GM12878 (cell line): ENCODE data around the gene ZNF296. TPM values are rescaled to one million over a fixed set of nuclear protein-coding genes. Genes with fewer than 3 reads are reported as not detected.
A peak's percentile ranks its signal among the peaks of the same experiment; 100 is the strongest.
"Not testable (repeated sequence)": the region's sequence is repeated elsewhere in the genome, so short reads cannot be mapped to it uniquely, and the experiment has no call there.

Experiments used
- ATAC-seq: fragments of 200-7000 bp; cut with Tn5 transposase; 3 replicates; pipeline ENCODE4 v1.9.1; 2020; ENCODE audit warnings: mild to moderate bottlenecking, moderate library complexity
- BruUV-seq: library from RNA; stranded (reverse); fragments of 400-500 nt; replicated peaks from 2 replicates; lab custom pipeline; 2021; lab: Mats Ljungman, UMichigan
- CTCF ChIA-PET: fragments of 300-600 bp; sonication (Branson Sonifier 250); formaldehyde crosslinking; extraction: SDS; loops from one replicate; lab custom pipeline; 2021; ENCODE audit warnings: inconsistent platforms; lab: Yijun Ruan, JAX
- POLR2A ChIA-PET: fragments of 350-600 bp; formaldehyde crosslinking; extraction: SDS; loops from one replicate; lab custom pipeline; 2021; ENCODE audit warnings: inconsistent platforms; lab: Charles Lee
- RAD21 ChIA-PET: fragments of 300-600 bp; sonication (Branson Sonifier 250); formaldehyde crosslinking; loops from one replicate; lab custom pipeline; 2023; ENCODE audit warnings: antibody characterized with exemption; ENCODE audit not compliant: unreplicated experiment; lab: Charles Lee
- SMC1A ChIA-PET: fragments of 300-600 bp; sonication (Branson Sonifier 250); formaldehyde crosslinking; loops from one replicate; lab custom pipeline; 2023; ENCODE audit not compliant: unreplicated experiment, uncharacterized antibody; lab: Charles Lee
- DNase-seq: peaks from one replicate; pipeline ENCODE4 v3.0.0-alpha.2; 2011; ENCODE audit warnings: low read depth, low spot score
- FAIRE-seq: peaks from 3 replicates; lab custom pipeline; 2011; peaks lifted over from hg19 to GRCh38; lab: Jason Lieb, UNC
- H2AFZ ChIP-seq: 2 replicates; pipeline ENCODE4 v1.6.0; 2011; ENCODE audit warnings: low read depth, low read length, control low read depth; ENCODE audit not compliant: control insufficient read depth
- H3K27ac ChIP-seq: 2 replicates; pipeline ENCODE4 v1.5.1; 2011; ENCODE audit warnings: control low read depth; ENCODE audit not compliant: control insufficient read depth, insufficient read depth
- H3K27me3 ChIP-seq, 2 experiments: replicated peaks in 1 of 2; 2 replicates each; pipeline versions ENCODE4 v1.6.0 to v1.6.1; 2011; ENCODE audit warnings: low read length in 1 of 2; ENCODE audit not compliant: control insufficient read depth in 2 of 2, insufficient read depth in 2 of 2
- H3K36me3 ChIP-seq, 2 experiments: 2 replicates each; pipeline ENCODE4 v1.5.1; 2011; ENCODE audit warnings: low read length in 1 of 2; ENCODE audit not compliant: control insufficient read depth in 2 of 2, insufficient read depth in 2 of 2
- H3K4me1 ChIP-seq: 2 replicates; pipeline ENCODE4 v1.6.1; 2011; ENCODE audit warnings: mild to moderate bottlenecking, low read length, moderate library complexity, mixed read lengths; ENCODE audit not compliant: control insufficient read depth, insufficient read depth
- H3K4me2 ChIP-seq: 2 replicates; pipeline ENCODE4 v1.6.0; 2011; ENCODE audit warnings: control low read depth; ENCODE audit not compliant: control insufficient read depth, insufficient read depth
- H3K4me3 ChIP-seq: fragments of 200-600 bp; sonication (generic); 2 replicates; pipeline ENCODE4 v1.5.1; 2016
- H3K79me2 ChIP-seq: 2 replicates; pipeline ENCODE4 v1.6.0; 2011; ENCODE audit warnings: low read length; ENCODE audit not compliant: control insufficient read depth, insufficient read depth
- H3K9ac ChIP-seq: 2 replicates; pipeline ENCODE4 v1.8.0; 2011; ENCODE audit warnings: low read length, control low read depth, mixed read lengths; ENCODE audit not compliant: control insufficient read depth, insufficient read depth
- H3K9me3 ChIP-seq: replicated peaks from 3 replicates; pipeline ENCODE4 v1.5.1; 2011; ENCODE audit warnings: mild to moderate bottlenecking, low read length; ENCODE audit not compliant: control insufficient read depth, insufficient read depth
- H4K20me1 ChIP-seq: 2 replicates; pipeline ENCODE4 v1.6.0; 2011; ENCODE audit not compliant: control insufficient read depth, insufficient read depth
- BCL11A ChIP-seq: IDR thresholded peaks from 2 replicates; pipeline ENCODE4 v1.6.1; 2011; ENCODE audit warnings: low read depth, low read length
- CREB1 ChIP-seq: IDR thresholded peaks from 2 replicates; pipeline ENCODE4 v1.6.1; 2012; ENCODE audit warnings: low read depth, mild to moderate bottlenecking, inconsistent platforms
- ETV6 ChIP-seq, 2 experiments: fragments of 450-650 bp in 1 of 2; IDR thresholded peaks in 1 of 2; conservative IDR thresholded peaks in 1 of 2; 2 replicates each; pipeline ENCODE4 v1.6.1; 2014; ENCODE audit warnings: antibody characterized with exemption in 1 of 2, borderline replicate concordance in 1 of 2, low read depth in 1 of 2, mild to moderate bottlenecking in 1 of 2, moderate library complexity in 1 of 2
- FOXK2 ChIP-seq: fragments of 450-650 bp; IDR thresholded peaks from 2 replicates; pipeline ENCODE4 v1.6.1; 2017; ENCODE audit warnings: mild to moderate bottlenecking, moderate library complexity
- IRF4 ChIP-seq: IDR thresholded peaks from 2 replicates; pipeline ENCODE4 v1.6.1; 2011; ENCODE audit warnings: low read depth, low read length
- PAX8 ChIP-seq: fragments of 450-650 bp; IDR thresholded peaks from 2 replicates; pipeline ENCODE4 v1.6.1; 2017; ENCODE audit warnings: mild to moderate bottlenecking, moderate library complexity
- TCF12 ChIP-seq: IDR thresholded peaks from 2 replicates; pipeline ENCODE4 v1.6.1; 2011; ENCODE audit warnings: low read depth, mild to moderate bottlenecking, low read length
- WGBS: methylation state at CpG from one replicate; pipeline ENCODE4 v1.1.6; 2016; ENCODE audit warnings: low lambda C conversion rate; ENCODE audit not compliant: insufficient replicate concordance, insufficient coverage; ENCODE audit errors: missing lambda C conversion rate; 5-methylcytosine and 5-hydroxymethylcytosine counted together
- in situ Hi-C: fragments of 300-500 bp; cut with MboI; formaldehyde crosslinking; loops from 9 replicates; pipeline ENCODE4 v1.14.3; 2018; ENCODE audit warnings: mixed read lengths
- intact Hi-C: fragments of 100-400 bp; cut with micrococcal nuclease; formaldehyde crosslinking; loops from one replicate; pipeline ENCODE4 v1.14.2; 2022; ENCODE audit not compliant: unreplicated experiment
- polyA plus RNA-seq, 11 experiments: library from polyadenylated mRNA; depleted of rRNA in 4 of 11; unstranded in 6 of 11; stranded (reverse) in 5 of 11; fragments of >200 nt; fragmentation: Nextera tagmentation in 4 of 11; fragmentation: Illumina TruSeq in 1 of 11; extraction: Ambion mirVana in 4 of 11; extraction: Trizol in 1 of 11; gene quantifications; 1 replicate in 1 of 11; 2 replicates in 10 of 11; pipeline versions ENCODE4 v1.2.1 to v1.2.3, GENCODE V29; 2011 to 2016; ENCODE audit warnings: inconsistent platforms in 2 of 11, missing spikeins in 2 of 11, low read depth in 1 of 11
- total RNA-seq, 4 experiments: library from RNA; depleted of rRNA in 3 of 4; stranded (reverse); fragments of >200 nt in 3 of 4; fragmentation: Illumina TruSeq in 1 of 4; extraction: Trizol in 1 of 4; gene quantifications; 2 replicates each; pipeline versions ENCODE4 v1.2.1 to v1.2.3, GENCODE V29; 2013 to 2021
- TF ChIP-seq, protein P1 (sequence below): fragments of 450-650 bp; IDR thresholded peaks from 2 replicates; pipeline ENCODE4 v1.6.1; 2016; ENCODE audit warnings: mild to moderate bottlenecking

Gene ZNF296
- total and polyA plus RNA-seq, 10 of the 15 experiments (the other 5 are each of a cell fraction or from before 2014, with no cell fraction given), result 0.44 to 23.6 (median 3.5) TPM; not detected in 1

DNA sequence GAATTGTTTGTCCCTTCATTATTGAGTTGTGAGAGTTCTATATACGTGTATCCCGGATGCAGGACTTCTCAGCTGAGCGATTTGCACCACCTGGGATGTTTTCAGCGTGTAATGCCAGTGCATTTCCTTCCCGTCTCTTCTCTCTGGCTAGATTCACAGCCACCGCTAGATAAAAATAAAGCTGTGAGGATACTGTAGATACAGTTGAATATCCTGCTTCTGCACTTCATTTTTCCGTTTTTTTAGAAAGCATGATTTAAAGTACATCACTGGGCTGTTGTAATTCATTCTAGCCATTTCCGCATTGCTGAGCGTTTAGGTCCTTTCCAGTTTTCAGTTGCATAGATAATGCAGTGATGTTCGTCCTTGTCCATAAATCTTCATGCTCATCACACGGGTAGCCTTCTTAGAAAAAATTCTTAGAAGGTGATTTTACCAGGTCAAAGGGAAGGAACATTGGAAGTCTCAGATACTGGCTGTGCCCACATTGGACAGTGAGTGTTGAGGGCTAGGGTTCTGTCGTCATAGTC lies 31.4 kb upstream of the ZNF296 start:
- in situ Hi-C loops, result no loop called here
- CTCF ChIA-PET, result no interaction called here
- intact Hi-C loops, result no loop called here

DNA sequence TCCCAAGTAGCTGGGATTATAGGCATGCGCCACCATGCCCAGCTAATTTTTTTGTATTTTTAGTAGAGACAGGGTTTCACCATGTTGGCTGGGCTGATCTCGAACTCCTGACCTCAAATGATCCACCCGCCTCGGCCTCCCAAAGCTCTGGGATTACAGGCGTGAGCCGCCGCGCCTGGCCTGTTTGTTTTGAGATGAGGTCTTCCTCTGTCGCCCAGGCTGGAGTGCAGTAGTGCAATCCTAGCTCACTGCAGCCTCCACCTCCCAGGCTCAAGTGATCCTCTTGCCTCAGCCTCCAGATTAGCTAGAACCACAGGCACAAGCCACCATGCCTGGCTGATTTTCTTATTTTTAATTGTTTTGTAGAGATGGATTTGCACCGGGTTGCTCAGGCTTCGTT lies 30.1 kb upstream of the ZNF296 start:
- BruUV-seq, H3K4me3 ChIP-seq, intact Hi-C loops: not testable (repeated sequence)

More for the DNA sequence above, 31.4 kb upstream of the ZNF296 start:
- SMC1A ChIA-PET, result interaction anchor here (0.6 to 1.4 kb wide), 2 partner anchors 16 to 794 kb away, joined by 3 read pairs; no protein-coding TSS in a partner anchor
- Histone ChIP-seq H3K27me3 (no peaks in the 10 kb centered on the region), H3K4me1 (peaks cover 44% of the 10 kb centered on the region), H2AFZ (no peak overlapping the region), H3K9me3 (no peaks in the 10 kb centered on the region)
- TF ChIP-seq CREB1 (no peak), ETV6 (conservative IDR thresholded peaks at IDR 0.05 in 1 of 2, IDR thresholded peaks at IDR 0.05 in 1 of 2; ENCODE audit: borderline replicate concordance in 1 of 2, low read depth in 1 of 2) (no peak), TCF12 (no peak), FOXK2 (no peak), BCL11A (no peak), IRF4 (no peak), PAX8 (no peak)
- TF ChIP-seq, protein P1, sequence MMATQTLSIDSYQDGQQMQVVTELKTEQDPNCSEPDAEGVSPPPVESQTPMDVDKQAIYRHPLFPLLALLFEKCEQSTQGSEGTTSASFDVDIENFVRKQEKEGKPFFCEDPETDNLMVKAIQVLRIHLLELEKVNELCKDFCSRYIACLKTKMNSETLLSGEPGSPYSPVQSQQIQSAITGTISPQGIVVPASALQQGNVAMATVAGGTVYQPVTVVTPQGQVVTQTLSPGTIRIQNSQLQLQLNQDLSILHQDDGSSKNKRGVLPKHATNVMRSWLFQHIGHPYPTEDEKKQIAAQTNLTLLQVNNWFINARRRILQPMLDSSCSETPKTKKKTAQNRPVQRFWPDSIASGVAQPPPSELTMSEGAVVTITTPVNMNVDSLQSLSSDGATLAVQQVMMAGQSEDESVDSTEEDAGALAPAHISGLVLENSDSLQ, result no peak
- TF ChIP-seq, all 136 proteins: peak for 0
- BruUV-seq, result TSS peak; percentile 17
- ATAC-seq (no peak), FAIRE-seq (peak; percentile 89), DNase-seq (no peak)
- no peak overlapping the region for H3K27ac ChIP-seq
- peaks cover 64% of the 10 kb centered on the region for H3K79me2 ChIP-seq
- no peak overlapping the region for H3K4me3 ChIP-seq
- peaks cover 3% of the 10 kb centered on the region; the same call in 1 of the 2 replicates for H4K20me1 ChIP-seq
- ChIA-PET POLR2A (interaction anchor here (0.7 kb wide), 1 partner anchor 11 kb away, joined by 3 read pairs; no protein-coding TSS in a partner anchor), RAD21 (interaction anchor here (1.3 kb wide), 1 partner anchor 9 kb away, joined by 3 read pairs; no protein-coding TSS in a partner anchor)
- H3K9ac ChIP-seq, result no peak overlapping the region
- peak overlapping the region; percentile 22; the same call in 1 of the 2 replicates for H3K4me2 ChIP-seq
- H3K36me3 ChIP-seq, result peaks cover 0 to 10% of the 10 kb centered on the region in 2 experiments; a peak in 3 of 4 replicates
- 70% methylated on average over 12 of the region's 12 CpGs for WGBS

More for the DNA sequence above, 30.1 kb upstream of the ZNF296 start:
- in situ Hi-C loops, DNase-seq, H3K9me3 ChIP-seq, H3K36me3 ChIP-seq, RAD21 ChIA-PET, ATAC-seq, FAIRE-seq, H3K9ac ChIP-seq, H3K27ac ChIP-seq, H4K20me1 ChIP-seq, SMC1A ChIA-PET, CTCF ChIA-PET, H3K27me3 ChIP-seq, H3K4me2 ChIP-seq, H2AFZ ChIP-seq: not testable (repeated sequence)
- WGBS, result 83% methylated on average over 11 of the region's 11 CpGs
- POLR2A ChIA-PET, result interaction anchor here (1.2 kb wide), 1 partner anchor 14 kb away, joined by 4 read pairs; the partner anchor contains the start of gene PPP1R37
- Histone ChIP-seq H3K4me1 (peaks cover 42% of the 10 kb centered on the region), H3K79me2 (peaks cover 61% of the 10 kb centered on the region)
